Duodenal mucosa (tissue), 2 donors: Measurements from ENCODE around the gene SKI.

Source experiments
- H3K27ac ChIP-seq: one replicate; pipeline ENCODE4 v1.7.0; 2013; ENCODE audit warnings: low read depth, low read length
- H3K27me3 ChIP-seq, 2 donors: one replicate each; pipeline ENCODE4 v1.7.0; 2013; ENCODE audit warnings: low read length in 2 of 2, control low read depth in 1 of 2; ENCODE audit not compliant: insufficient read depth in 2 of 2, control insufficient read depth in 1 of 2
- H3K36me3 ChIP-seq, 2 donors: one replicate each; pipeline ENCODE4 v1.7.0; 2013; ENCODE audit warnings: low read length in 2 of 2, control low read depth in 1 of 2; ENCODE audit not compliant: insufficient read depth in 2 of 2, control insufficient read depth in 1 of 2
- H3K4me1 ChIP-seq, 2 donors: one replicate each; pipeline ENCODE4 v1.7.0; 2013; ENCODE audit warnings: low read length in 2 of 2, control low read depth in 1 of 2; ENCODE audit not compliant: insufficient read depth in 2 of 2, control insufficient read depth in 1 of 2
- H3K4me3 ChIP-seq, 2 donors: one replicate each; pipeline ENCODE4 v1.7.0; 2013; ENCODE audit warnings: low read length in 2 of 2, low read depth in 1 of 2
- H3K9ac ChIP-seq, 2 donors: one replicate each; pipeline ENCODE4 v1.7.0; 2013; ENCODE audit warnings: low read length in 2 of 2, low read depth in 1 of 2
- H3K9me3 ChIP-seq, 2 donors: one replicate each; pipeline ENCODE4 v1.7.0; 2013; ENCODE audit warnings: low read length in 2 of 2, control low read depth in 1 of 2; ENCODE audit not compliant: control insufficient read depth in 1 of 2

Gene SKI

GRCh38 chr1:2340086-2340917 is 112.2 kb downstream of the SKI start:
- H3K9me3 ChIP-seq = no peaks in the 10 kb centered on the region
- H3K4me1 ChIP-seq = no peaks in the 10 kb centered on the region
- no peak overlapping the region for H3K27ac ChIP-seq
- H3K4me3 ChIP-seq = no peak overlapping the region
- no peaks in the 10 kb centered on the region for H3K36me3 ChIP-seq
- no peaks in the 10 kb centered on the region for H3K27me3 ChIP-seq
- H3K9ac ChIP-seq = no peak overlapping the region

- H3K27me3 ChIP-seq = no peaks in the 10 kb centered on the region
Measured at GRCh38 chr1:2340918-2341254, 112.8 kb downstream of the SKI start.

GRCh38 chr1:2341706-2342383 is 113.7 kb downstream of the SKI start:
- H3K27ac ChIP-seq = no peak overlapping the region
- no peaks in the 10 kb centered on the region for H3K36me3 ChIP-seq
- H3K27me3 ChIP-seq = no peaks in the 10 kb centered on the region
- H3K9ac ChIP-seq = no peak overlapping the region
- H3K9me3 ChIP-seq = no peaks in the 10 kb centered on the region
- no peak overlapping the region for H3K4me3 ChIP-seq
- no peaks in the 10 kb centered on the region for H3K4me1 ChIP-seq

More at GRCh38 chr1:2340918-2341254, 112.8 kb downstream of the SKI start:
- H3K4me1 ChIP-seq = no peaks in the 10 kb centered on the region
- H3K9me3 ChIP-seq = no peaks in the 10 kb centered on the region
- no peaks in the 10 kb centered on the region for H3K36me3 ChIP-seq
- no peak overlapping the region for H3K27ac ChIP-seq
- no peak overlapping the region for H3K4me3 ChIP-seq
- H3K9ac ChIP-seq = no peak overlapping the region

GRCh38 chr1:2342384-2343022 is 114.4 kb downstream of the SKI start:
- Histone ChIP-seq H3K4me3 (no peak overlapping the region), H3K27ac (no peak overlapping the region), H3K27me3 (no peaks in the 10 kb centered on the region), H3K9me3 (no peaks in the 10 kb centered on the region), H3K4me1 (no peaks in the 10 kb centered on the region), H3K9ac (no peak overlapping the region), H3K36me3 (no peaks in the 10 kb centered on the region)

GRCh38 chr1:2343023-2343935 is 115.2 kb downstream of the SKI start:
- no peak overlapping the region for H3K4me3 ChIP-seq
- H3K36me3 ChIP-seq = no peaks in the 10 kb centered on the region
- H3K27me3 ChIP-seq = no peaks in the 10 kb centered on the region
- H3K9ac ChIP-seq = no peak overlapping the region
- H3K27ac ChIP-seq = no peak overlapping the region
- H3K4me1 ChIP-seq = no peaks in the 10 kb centered on the region
- no peaks in the 10 kb centered on the region for H3K9me3 ChIP-seq

- no peak overlapping the region for H3K4me3 ChIP-seq
- H3K27me3 ChIP-seq = no peaks in the 10 kb centered on the region
- no peaks in the 10 kb centered on the region for H3K36me3 ChIP-seq
- no peak overlapping the region for H3K27ac ChIP-seq
- no peaks in the 10 kb centered on the region for H3K9me3 ChIP-seq
- no peak overlapping the region for H3K9ac ChIP-seq
- no peaks in the 10 kb centered on the region for H3K4me1 ChIP-seq
Measured at GRCh38 chr1:2344121-2344681, 116.1 kb downstream of the SKI start.

- Histone ChIP-seq H3K27me3 (no peaks in the 10 kb centered on the region), H3K9ac (no peak overlapping the region), H3K36me3 (no peaks in the 10 kb centered on the region), H3K27ac (no peak overlapping the region), H3K9me3 (no peaks in the 10 kb centered on the region), H3K4me3 (no peak overlapping the region), H3K4me1 (no peaks in the 10 kb centered on the region)
Measured at GRCh38 chr1:2344744-2345296, 116.7 kb downstream of the SKI start.

- H3K9ac ChIP-seq = no peak overlapping the region
- no peaks in the 10 kb centered on the region for H3K9me3 ChIP-seq
- no peaks in the 10 kb centered on the region for H3K4me1 ChIP-seq
- H3K27me3 ChIP-seq = no peaks in the 10 kb centered on the region
- H3K36me3 ChIP-seq = no peaks in the 10 kb centered on the region
- no peak overlapping the region for H3K27ac ChIP-seq
- H3K4me3 ChIP-seq = no peak overlapping the region
Measured at GRCh38 chr1:2345297-2346075, 117.4 kb downstream of the SKI start.
